Activated T-helper 9 cell treated with anti-CD3 and anti-CD28 coated beads, Interleukin-2, amount 50 U/mL, for 16 hours (primary cell): ENCODE data around the gene WFDC5.
"Not testable (repeated sequence)": the region's sequence is repeated elsewhere in the genome, so short reads cannot be mapped to it uniquely, and the experiment has no call there.

Source experiments
- DNase-seq: peaks from one replicate; pipeline ENCODE4 v3.0.0-alpha.2; 2020; ENCODE audit warnings: low read depth

The WFDC5 gene

GRCh38 chr20:45087814-45088213, 27.2 kb downstream of the WFDC5 start:
- no peak for DNase-seq

- DNase-seq: no peak
Observed at GRCh38 chr20:45087097-45087790, 27.7 kb downstream of the WFDC5 start.

- no peak for DNase-seq
Observed at GRCh38 chr20:45085867-45086266, 29.1 kb downstream of the WFDC5 start.

- DNase-seq: no peak
Observed at GRCh38 chr20:45085289-45085688, 29.7 kb downstream of the WFDC5 start.

GRCh38 chr20:45083127-45083526, 31.8 kb downstream of the WFDC5 start:
- DNase-seq: no peak

- DNase-seq: no peak
Observed at GRCh38 chr20:45082468-45082867, 32.5 kb downstream of the WFDC5 start.

- DNase-seq: no peak
Observed at GRCh38 chr20:45080867-45081624, 33.9 kb downstream of the WFDC5 start.

- no peak for DNase-seq
Observed at GRCh38 chr20:45077559-45077958, 37.4 kb downstream of the WFDC5 start.

GRCh38 chr20:45073221-45073620, 41.8 kb downstream of the WFDC5 start:
- DNase-seq: no peak

GRCh38 chr20:45072066-45072465, 42.9 kb downstream of the WFDC5 start:
- DNase-seq: no peak

- no peak for DNase-seq
Observed at GRCh38 chr20:45070932-45071632, 43.9 kb downstream of the WFDC5 start.

GRCh38 chr20:45069261-45069660, 45.7 kb downstream of the WFDC5 start:
- DNase-seq: no peak

GRCh38 chr20:45067558-45067957, 47.4 kb downstream of the WFDC5 start:
- DNase-seq: no peak

GRCh38 chr20:45067087-45067486, 47.9 kb downstream of the WFDC5 start:
- DNase-seq: no peak

- DNase-seq: no peak
Observed at GRCh38 chr20:45066372-45066771, 48.6 kb downstream of the WFDC5 start.

- no peak for DNase-seq
Observed at GRCh38 chr20:45064812-45065211, 50.2 kb downstream of the WFDC5 start.

- DNase-seq: not testable (repeated sequence)
Observed at GRCh38 chr20:45063107-45063506, 51.9 kb downstream of the WFDC5 start.

- no peak for DNase-seq
Observed at GRCh38 chr20:45061244-45061643, 53.7 kb downstream of the WFDC5 start.

GRCh38 chr20:45060294-45060693, 54.7 kb downstream of the WFDC5 start:
- no peak for DNase-seq
